Kidney tubule cell (primary cell): ENCODE results near the gene EMX2.
"Not testable (repeated sequence)": the region's sequence is repeated elsewhere in the genome, so short reads cannot be mapped to it uniquely, and the experiment has no call there.

Experiments
- DNase-seq: peaks from one replicate; pipeline ENCODE4 v3.0.0-alpha.2; 2018; ENCODE audit warnings: low spot score

The EMX2 gene

GRCh38 chr10:117542706-117543224, at the start of gene EMX2:
Gene EMX2, plus strand, starts transcription at chr10:117542746. Its CDS starts 522 bp downstream, at chr10:117543268.
- no peak for DNase-seq

- no peak for DNase-seq
Observed at GRCh38 chr10:117496031-117496430, 46.5 kb upstream of the EMX2 start.

DNA sequence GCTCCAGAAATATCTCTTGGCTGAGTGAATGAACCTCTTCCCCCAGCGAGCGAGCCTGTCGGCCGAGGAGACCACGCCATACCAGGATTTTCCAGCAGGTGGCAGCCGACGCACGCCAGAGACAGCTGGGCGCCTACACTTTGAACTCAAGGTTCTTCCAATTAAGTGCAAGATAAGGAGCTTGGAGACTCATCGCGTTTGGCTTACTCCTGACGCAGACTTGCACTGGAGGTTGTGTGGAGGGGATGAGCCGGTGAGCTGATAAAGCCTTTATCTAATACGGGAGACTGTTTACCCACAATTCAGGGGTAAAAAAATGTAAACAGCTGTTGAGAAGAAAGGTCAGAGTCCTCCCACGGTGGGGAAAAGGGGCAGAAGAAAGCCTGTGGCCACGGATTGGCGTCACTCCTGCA, 45.9 kb upstream of the EMX2 start:
- DNase-seq: peak; percentile 90

- DNase-seq: no peak
Observed at GRCh38 chr10:117497736-117498135, 44.8 kb upstream of the EMX2 start.

DNA sequence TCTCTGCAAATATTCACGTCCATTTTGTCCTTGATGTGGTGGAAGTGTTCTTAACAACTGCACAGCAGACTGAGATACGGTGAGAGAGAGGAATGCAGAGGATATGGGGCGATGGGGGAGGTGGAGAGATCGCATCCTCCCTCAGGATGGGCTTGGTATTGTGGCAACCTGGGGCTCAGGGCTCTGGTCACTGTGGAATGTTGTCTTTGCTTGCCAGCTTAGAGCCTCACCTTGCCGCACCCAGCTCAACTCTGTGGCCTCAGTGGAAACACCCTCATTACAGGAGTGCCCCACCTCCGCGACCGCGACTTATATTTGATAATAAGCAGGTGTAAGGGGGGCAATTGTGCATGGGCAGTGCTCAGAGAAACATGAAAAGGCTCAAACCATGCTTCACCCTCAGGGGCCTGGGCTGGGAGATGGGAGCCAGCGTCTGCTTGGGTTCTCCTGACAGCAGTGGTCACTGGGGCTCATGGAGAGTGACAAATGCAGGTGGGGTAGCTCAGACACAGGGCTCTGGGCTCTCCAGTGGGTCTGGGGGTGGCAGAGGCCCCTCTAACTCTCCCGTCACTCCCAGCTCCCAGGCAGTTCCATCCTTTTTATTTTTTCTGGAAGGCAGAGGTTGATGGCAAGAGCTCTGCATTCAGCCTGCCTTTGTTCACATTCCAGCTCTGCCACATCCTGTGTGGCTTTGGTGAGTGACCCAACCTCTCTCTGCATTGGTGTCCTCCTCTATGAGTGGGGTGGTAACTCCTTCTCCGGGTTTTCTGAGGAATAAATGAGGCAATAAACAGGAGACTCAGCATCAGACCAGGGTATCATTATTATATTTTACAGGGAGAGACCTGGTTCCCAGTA, 43.1 kb upstream of the EMX2 start:
- DNase-seq: peak; percentile 44

- no peak for DNase-seq
Observed at GRCh38 chr10:117500456-117500855, 42.1 kb upstream of the EMX2 start.

- no peak for DNase-seq
Observed at GRCh38 chr10:117501460-117502035, 41.0 kb upstream of the EMX2 start.

DNA sequence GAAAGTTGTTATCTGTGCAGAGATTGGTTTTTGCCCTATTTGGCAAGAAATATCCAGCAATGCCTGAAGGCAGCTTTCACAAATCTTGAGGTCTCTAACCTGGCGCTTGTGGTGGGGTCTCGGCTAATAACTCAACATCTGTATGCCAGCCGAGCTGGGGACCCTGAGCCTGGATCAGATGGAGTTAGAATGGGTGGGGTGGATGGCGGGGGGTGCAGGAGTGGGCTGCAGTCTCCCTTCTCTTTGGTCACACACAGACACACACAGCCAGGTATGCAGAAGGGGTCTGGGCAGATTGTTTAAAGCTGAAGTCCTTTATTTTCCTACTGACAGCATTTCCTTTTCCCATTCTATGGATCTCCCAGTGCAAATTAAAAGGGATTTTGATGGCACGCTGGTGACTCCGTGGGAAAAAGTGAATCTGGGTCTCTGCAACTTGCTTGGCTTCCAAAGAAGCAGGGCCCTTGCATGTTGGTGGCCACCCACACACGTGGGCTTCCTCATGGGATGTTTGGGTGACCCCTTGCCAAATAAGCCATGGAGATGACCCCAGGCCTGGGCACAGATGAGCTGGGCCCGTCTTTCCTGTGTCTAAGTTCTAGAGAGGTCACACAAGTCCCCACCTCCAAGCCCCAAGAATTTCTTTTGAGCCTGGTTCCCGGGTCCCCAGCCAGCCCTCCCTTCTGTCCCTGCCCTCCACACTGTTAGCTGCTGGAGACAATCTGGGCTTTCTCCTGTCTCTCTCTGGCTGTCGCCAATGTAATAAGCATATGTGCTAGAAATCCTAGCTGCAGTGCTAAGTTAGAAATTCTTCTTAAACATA, 39.9 kb upstream of the EMX2 start:
- DNase-seq: no peak

DNA sequence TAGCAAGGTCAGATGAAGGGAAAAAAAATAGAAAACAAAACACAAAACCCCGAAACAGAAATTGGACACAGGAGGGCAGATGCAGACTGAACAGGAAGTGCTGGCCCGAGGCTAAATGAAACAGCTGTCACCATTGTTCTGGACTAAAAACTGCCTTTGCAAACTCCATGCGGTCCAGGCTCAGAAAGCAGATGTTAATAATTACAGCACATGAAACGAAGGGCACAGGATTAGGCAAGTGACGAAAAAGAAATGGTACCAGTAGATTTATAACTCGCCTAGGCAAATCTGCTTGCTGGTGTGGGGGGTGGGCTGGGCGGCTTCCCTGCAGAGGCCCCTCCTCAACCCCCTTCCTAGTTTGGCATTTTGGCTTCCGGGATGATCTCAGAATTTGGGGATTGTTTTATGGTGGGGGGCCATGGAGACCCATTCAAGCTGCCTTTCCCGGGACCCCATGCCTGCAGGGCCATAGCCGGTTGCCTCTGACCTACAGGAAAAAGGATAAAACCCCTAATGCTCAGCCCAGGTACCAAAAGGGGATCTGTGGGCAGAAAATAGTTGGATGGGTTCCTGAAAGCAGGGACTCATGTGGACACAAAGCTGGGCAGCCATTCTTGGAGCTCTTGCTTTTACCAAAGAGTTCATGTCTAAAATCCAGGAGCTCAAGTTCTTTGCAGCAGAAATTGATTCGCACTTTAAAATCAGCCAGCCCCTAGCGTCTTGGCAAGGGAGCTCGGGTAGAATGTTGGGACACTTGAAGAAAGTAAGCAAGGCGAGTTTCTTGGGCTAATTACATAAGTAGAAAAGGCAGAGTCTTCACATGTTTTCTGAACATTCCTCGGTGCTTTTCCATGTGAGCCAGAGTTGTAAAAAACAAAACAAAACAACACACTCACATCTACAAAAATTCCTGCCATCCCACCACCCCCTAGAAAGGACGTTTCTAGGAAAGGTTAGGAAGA, 39.0 kb upstream of the EMX2 start:
- peak; percentile 23 for DNase-seq

- no peak for DNase-seq
Observed at GRCh38 chr10:117504562-117504961, 38.0 kb upstream of the EMX2 start.

- DNase-seq: not testable (repeated sequence)
Observed at GRCh38 chr10:117507081-117507480, 35.5 kb upstream of the EMX2 start.

DNA sequence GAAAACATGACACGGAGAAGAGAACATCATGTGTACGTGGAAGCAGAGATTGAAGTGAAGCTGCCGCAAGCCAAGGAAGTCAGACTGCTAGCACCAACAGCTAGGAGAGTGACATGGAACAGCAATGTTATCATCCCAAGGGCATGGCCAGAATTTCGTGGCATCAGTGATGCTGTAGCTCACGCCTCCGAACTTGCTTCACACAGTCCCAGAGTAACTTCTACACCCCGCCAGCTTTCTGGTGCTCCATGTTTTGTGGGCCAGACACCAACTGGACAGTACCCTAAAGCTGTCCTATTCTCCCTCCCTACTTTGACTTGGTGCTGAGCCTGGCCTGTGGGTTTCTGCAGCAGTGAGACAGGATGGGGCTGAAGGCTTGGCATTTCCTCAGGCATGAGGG, 33.0 kb upstream of the EMX2 start:
- no peak for DNase-seq

DNA sequence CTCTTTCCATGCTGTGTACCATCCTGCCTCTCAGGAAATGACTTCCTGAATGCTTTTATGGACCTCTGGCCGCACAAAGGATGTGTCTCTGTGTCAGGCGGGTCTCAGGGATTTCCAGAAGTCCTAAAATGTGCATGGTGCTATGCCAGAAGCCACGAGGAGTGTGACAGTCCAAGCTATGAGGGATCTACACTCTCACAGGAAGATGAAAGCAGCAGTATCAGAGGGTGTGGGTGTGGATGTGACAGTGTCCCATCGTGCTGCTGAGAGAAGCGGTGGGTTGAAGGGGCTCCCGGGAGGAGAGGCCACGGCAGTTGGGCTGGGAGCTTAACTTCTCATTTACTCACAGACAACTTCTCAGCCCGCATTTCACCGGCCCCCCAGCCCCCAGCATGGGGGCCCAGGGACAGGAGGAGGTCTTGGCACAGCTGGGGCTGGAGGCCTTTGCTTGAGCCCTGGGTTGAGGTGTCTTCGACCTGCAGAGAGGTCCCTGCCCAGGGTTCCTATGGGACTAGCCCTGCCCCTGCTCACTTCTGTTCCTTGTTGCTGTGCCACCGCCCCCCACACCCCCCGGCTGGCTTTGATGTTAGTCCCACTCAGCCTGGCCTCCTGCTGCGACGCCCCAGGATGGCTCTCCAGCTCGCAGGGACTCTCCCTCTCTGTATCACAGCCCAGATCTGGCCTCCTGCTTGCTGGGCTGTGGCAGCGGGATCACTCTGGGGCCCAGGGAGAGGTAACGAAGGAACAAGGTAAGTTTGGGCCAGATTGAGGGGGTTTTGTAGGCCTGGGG, 30.8 kb upstream of the EMX2 start:
- no peak for DNase-seq

DNA sequence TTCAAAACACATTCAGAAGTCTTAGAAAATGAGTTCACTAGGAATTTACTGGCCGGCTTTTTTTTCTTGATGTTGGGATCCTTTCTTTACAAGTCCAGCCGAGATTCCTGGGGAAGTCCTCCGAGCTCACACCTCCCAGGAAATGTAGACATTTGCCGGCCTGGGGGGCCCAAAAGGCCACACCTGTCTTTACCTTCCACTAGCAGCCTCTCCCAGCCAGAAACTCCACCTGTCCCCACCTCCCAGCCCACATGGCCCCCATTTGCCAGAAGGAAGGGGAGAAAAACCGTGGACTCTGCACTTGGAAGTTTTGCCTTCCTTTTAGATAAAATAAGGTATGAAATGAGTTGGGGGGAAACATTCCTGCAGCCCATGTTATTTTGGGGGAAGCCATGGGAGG, 27.6 kb upstream of the EMX2 start:
- no peak for DNase-seq

GRCh38 chr10:117516681-117517080, 25.9 kb upstream of the EMX2 start:
- no peak for DNase-seq

GRCh38 chr10:117518246-117518645, 24.3 kb upstream of the EMX2 start:
- no peak for DNase-seq

GRCh38 chr10:117519286-117519685, 23.3 kb upstream of the EMX2 start:
- no peak for DNase-seq

DNA sequence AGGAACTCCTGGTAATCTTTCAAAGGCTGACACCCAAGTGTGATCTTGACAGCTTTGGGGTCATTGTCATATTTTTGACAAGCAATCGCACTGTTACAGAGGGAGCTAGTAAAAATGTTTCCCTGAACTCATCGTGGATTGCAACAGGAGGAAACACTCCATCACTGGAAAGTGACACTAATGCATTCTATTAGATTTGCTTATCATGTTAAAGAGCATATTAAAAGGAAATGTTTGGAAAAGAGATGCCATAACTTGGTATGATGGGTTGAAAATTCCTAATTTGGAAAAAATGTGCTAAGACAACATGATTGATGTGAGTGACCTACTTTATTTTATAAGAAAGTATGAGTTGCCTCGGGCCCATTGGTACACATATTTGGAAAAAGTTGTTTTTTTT, 22.7 kb upstream of the EMX2 start:
- DNase-seq: no peak

DNA sequence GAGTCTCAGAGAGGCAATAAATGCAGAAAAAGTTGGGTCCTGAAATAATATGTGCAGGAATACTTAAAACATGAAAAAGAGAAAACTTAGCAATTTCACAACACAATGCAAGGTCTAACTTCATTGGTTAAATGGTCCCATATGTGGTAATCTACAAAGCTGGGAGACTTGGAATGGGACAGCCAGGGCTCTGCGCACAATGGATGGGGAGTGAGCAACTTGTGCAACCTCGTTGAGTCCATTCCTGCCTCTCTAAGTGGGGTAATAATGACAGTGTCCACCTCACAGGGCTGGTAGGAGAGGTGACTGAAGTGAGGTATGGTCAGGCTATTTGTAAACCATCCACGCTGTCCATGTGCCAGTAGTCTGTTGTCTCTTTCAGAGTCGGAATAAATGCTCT, 11.8 kb upstream of the EMX2 start:
- no peak for DNase-seq

GRCh38 chr10:117531371-117532002, 11.1 kb upstream of the EMX2 start:
- no peak for DNase-seq
